GM23338 (cell line): ENCODE measurements around the gene CERT1.

Experiments used
- CTCF ChIP-seq, 2 experiments: fragments of 200-600 bp in 1 of 2; sonication (generic) in 1 of 2; conservative IDR thresholded peaks; 2 replicates each; pipeline versions ENCODE4 v1.5.1 to v1.6.1; 2016 to 2017; ENCODE audit warnings: antibody characterized with exemption in 2 of 2, low read depth in 2 of 2, mild to moderate bottlenecking in 2 of 2, moderate library complexity in 1 of 2
- EZH2 ChIP-seq: fragments of 200-600 bp; sonication (generic); IDR thresholded peaks from one replicate; pipeline ENCODE4 v1.8.0; 2017; ENCODE audit warnings: antibody characterized with exemption, mild to moderate bottlenecking, low read depth; ENCODE audit not compliant: unreplicated experiment
- POLR2AphosphoS5 ChIP-seq: IDR thresholded peaks from 2 replicates; pipeline ENCODE4 v1.6.1; 2016; ENCODE audit warnings: antibody characterized with exemption, low read depth
- REST ChIP-seq: IDR thresholded peaks from one replicate; pipeline ENCODE4 v1.6.1; 2018; ENCODE audit warnings: antibody characterized with exemption; ENCODE audit not compliant: unreplicated experiment

GRCh38 chr5:75526070-75526469, 14.6 kb upstream of the CERT1 start:
- TF ChIP-seq REST (no peak), CTCF (conservative IDR thresholded peaks at IDR 0.05; ENCODE audit: low read depth in 2 of 2) (no peak), POLR2AphosphoS5 (no peak), EZH2 (no peak)
